ENCODE results near the gene ZNF746. TPM values are rescaled to one million over a fixed set of nuclear protein-coding genes. Genes with fewer than 3 reads are reported as not detected.

ZNF746 gene
- total and polyA plus RNA-seq, 9 of the 15 experiments (the other 6 are each of a cell fraction or from before 2014, with no cell fraction given) = 1.7 to 31.6 (median 13.3) TPM

GRCh38 chr7:149505551-149505950, 7.9 kb upstream of the ZNF746 start (continued):
- TF ChIP-seq SAP30 (IDR thresholded peaks at IDR 0.05; ENCODE audit: borderline replicate concordance, insufficient read depth, low read depth, low read length, poor library complexity, severe bottlenecking) (no peak), MAZ (CRISPR knock-in tag; conservative IDR thresholded peaks at IDR 0.05 in 1 of 2, IDR thresholded peaks at IDR 0.05 in 1 of 2) (no peak), TRIM28 (IDR thresholded peaks at IDR 0.05) (peak; percentile 60; the same call in 1 of the 2 replicates), TAF9B (IDR thresholded peaks at IDR 0.05; ENCODE audit: partially characterized antibody) (no peak), HDAC8 (tag; IDR thresholded peaks at IDR 0.05) (no peak), POLR2G (IDR thresholded peaks at IDR 0.05; ENCODE audit: low read depth, low read length) (no peak), PCBP2 (IDR thresholded peaks at IDR 0.05; ENCODE audit: low read depth, low read length, poor library complexity, severe bottlenecking) (no peak), ZBTB40 (IDR thresholded peaks at IDR 0.05) (no peak), ZBTB40 (CRISPR knock-in tag; IDR thresholded peaks at IDR 0.05) (no peak), ZNF324 (CRISPR knock-in tag; IDR thresholded peaks at IDR 0.05) (no peak), SIN3A (IDR thresholded peaks at IDR 0.05; ENCODE audit: borderline replicate concordance in 2 of 2, control insufficient read depth in 1 of 2, low read depth in 2 of 2, low read length in 2 of 2) (no peak), SIRT6 (IDR thresholded peaks at IDR 0.05; ENCODE audit: low read depth, low read length) (no peak), DMBX1 (CRISPR knock-in tag; IDR thresholded peaks at IDR 0.05; ENCODE audit: borderline replicate concordance) (no peak), ZNF584 (CRISPR knock-in tag; IDR thresholded peaks at IDR 0.05; ENCODE audit: low read depth) (no peak)

All from K562 (cell line).